Gastrocnemius medialis (tissue), 4 donors: ENCODE data around the gene IRX1.

Experiments
- POLR2A ChIP-seq, 2 donors: fragments of 450-650 bp; IDR thresholded peaks; one replicate each; pipeline ENCODE4 v1.6.1; 2017; ENCODE audit warnings: antibody characterized with exemption in 2 of 2, mild to moderate bottlenecking in 2 of 2, moderate library complexity in 2 of 2
- TF ChIP-seq, protein P1 (sequence below), 5 experiments: fragments of 450-650 bp in 3 of 5; fragments of 200-600 bp in 2 of 5; sonication (generic) in 2 of 5; IDR thresholded peaks in 4 of 5; conservative IDR thresholded peaks in 1 of 5; 1 replicate in 4 of 5; 2 replicates in 1 of 5; pipeline ENCODE4 v1.5.1; 2016 to 2019; ENCODE audit warnings: antibody characterized with exemption in 5 of 5, mild to moderate bottlenecking in 3 of 5, moderate library complexity in 3 of 5

DNA sequence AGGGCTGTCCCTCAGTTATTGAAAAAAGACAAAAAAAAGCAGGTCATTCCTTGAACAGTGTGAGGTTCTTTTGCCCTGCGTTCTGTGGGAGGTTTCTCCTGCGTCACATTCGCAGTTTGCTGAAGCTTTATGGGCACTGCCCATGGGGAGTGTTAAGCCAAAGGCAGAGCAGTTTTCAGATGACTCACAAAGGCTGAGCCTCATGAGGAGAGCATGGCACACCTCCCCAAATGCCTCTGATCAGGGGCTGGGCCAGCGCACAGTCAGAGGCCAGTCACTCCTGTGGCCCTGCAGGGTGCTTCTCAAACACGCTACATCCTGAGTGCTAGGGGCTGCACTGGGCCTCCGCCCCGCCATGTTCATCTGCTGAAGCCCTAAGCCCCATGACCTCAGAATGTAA, 38.4 kb downstream of the IRX1 start:
- no peak for TF ChIP-seq POLR2A (IDR thresholded peaks at IDR 0.05)
- TF ChIP-seq, protein P1, sequence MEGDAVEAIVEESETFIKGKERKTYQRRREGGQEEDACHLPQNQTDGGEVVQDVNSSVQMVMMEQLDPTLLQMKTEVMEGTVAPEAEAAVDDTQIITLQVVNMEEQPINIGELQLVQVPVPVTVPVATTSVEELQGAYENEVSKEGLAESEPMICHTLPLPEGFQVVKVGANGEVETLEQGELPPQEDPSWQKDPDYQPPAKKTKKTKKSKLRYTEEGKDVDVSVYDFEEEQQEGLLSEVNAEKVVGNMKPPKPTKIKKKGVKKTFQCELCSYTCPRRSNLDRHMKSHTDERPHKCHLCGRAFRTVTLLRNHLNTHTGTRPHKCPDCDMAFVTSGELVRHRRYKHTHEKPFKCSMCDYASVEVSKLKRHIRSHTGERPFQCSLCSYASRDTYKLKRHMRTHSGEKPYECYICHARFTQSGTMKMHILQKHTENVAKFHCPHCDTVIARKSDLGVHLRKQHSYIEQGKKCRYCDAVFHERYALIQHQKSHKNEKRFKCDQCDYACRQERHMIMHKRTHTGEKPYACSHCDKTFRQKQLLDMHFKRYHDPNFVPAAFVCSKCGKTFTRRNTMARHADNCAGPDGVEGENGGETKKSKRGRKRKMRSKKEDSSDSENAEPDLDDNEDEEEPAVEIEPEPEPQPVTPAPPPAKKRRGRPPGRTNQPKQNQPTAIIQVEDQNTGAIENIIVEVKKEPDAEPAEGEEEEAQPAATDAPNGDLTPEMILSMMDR (IDR thresholded peaks at IDR 0.05 in 4 of 5, conservative IDR thresholded peaks at IDR 0.05 in 1 of 5): no peak
